Astrocyte of the hippocampus (primary cell): ENCODE results near the gene COLGALT1.

ENCODE experiments used
- DNase-seq: peaks from one replicate; pipeline ENCODE4 v3.0.0; 2011; ENCODE audit warnings: low read depth, low spot score

COLGALT1 gene

DNA sequence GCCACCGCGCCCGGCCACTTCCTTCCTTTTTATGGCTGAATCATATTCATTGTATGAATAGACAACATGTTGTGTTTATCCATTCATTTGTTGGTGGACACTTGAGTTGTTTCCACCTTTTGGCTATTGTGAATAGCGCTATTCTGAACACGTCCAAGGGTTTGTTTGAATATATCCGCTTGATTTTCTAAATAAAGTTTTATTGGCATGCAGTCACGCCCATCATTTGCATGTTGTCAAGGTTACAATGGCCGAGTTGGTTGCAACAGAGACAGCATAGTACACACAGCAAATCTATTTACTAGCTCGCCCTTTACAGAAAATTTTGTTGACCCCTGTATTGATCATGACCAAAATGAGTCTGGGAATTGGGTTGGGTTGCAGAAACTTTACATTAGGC is 43.5 kb downstream of the COLGALT1 start:
- no peak for DNase-seq

DNA sequence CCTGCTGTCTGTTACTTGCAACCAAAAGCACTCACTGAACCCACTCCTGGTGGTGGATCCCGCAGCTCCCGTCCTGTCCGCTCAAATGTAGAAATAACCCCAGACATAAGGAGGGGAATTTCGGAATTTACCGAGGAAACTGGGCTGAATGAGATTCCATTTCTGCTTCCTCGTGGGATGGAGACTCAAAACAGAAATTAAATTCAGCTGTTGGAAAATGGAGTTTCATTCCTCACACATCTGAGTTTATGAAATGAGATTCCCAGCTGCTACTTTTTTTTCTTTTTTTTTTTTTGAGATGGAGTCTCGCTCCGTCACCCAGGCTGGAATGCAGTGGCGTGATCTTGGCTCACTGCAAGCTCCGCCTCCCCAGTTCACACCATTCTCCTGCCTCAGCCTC is 44.3 kb downstream of the COLGALT1 start:
- no peak for DNase-seq

DNA sequence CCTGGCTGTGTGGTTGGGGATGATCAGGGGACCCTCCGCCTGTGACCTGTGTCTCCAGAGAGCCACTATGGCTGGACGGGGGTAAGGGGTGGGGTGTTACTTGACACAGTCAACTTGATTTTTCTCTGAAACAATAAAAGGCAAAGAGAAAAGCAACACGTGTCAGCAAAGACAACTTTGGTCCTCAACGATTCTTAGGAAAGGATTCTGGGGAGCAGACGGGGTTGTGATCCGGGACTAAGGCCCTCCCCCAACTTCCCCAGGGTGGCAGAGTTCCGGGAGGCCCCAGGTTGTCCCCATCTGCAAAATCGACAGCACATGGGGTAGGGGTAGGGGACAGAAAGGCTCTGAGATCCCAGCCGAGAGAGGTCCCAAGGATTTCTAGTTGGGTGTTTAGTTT is 46.2 kb downstream of the COLGALT1 start:
- no peak for DNase-seq

DNA sequence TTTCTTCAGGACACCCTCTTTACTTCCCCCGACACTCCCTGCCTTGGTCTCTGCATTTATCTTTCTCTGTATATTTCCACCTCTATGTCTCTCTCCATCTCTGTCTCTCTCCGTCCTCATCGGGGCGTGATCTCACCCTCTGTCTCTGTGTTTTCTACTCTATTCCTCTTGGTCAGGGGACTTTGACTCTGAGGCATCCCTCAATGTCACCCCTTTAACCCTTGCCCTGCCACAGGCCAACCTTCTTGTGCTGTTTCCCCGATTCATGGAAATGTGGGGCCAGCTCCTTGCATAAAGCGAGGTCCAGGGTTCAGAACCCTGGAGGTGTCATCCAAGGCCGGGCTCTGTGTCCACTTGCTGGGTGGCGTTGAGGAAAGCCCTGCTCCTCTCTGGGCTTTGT is 46.8 kb downstream of the COLGALT1 start:
- DNase-seq = no peak

DNA sequence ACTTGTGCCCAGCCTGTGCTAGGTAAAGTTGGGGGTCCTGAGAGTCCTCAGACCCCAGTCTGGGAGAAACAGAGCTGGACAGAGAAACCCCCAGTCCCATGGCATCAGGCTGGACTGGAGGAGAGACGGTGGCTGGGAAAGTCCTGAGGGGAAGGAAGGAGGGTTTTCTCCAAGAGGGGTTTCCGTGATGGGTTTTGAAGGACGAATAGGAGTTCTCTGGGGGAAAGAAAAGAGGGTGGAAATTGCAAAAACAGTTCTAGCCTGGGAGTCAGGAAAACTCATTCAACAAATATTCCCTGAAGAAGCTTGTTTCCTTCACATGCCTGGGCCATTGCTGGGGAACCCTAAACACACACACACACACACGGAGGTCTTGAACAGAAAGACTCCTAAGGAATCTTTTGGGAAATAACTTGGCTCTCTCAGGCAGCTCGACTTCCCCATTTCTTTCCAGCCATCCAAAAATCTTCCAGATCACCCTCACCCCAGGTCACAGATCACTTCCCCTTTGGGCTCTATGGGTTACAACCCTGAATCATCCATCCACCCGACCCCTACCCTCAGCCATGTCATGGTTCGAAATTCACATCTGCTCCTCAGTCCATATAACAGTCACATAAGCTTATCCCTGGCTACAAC is 47.5 kb downstream of the COLGALT1 start:
- DNase-seq = no peak

DNA sequence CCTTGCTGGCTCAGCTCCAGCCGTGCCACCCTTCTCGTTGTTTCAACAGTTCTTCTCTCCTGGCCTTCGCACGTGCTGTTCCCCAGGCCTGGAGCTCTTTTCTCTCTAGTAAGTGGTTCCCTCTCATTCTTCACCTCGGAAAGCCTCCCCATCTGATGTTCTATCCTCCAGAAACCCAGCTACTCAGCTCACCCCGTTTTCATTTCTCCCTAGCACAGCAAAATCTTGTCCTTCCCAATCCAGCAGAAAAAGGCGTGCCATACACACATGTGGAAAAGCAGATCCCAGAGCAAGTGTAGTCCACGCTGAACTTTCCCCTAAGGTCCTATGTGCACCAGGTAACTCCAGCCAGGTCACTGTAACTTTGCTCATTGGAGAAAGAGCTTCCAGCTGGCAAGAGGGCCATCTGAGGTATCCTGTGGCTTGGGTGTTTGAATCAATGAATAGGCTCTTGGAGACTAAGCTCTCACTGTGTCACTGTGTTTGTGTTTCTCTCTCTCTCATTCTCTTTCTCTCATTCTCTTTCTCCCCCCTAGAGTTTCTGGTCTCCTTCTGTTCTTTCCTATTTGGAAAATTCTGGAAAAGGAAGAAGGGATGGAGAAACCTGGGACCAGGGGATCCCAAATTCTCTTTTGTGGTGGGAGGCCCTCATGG is 49.0 kb downstream of the COLGALT1 start:
- DNase-seq = no peak

DNA sequence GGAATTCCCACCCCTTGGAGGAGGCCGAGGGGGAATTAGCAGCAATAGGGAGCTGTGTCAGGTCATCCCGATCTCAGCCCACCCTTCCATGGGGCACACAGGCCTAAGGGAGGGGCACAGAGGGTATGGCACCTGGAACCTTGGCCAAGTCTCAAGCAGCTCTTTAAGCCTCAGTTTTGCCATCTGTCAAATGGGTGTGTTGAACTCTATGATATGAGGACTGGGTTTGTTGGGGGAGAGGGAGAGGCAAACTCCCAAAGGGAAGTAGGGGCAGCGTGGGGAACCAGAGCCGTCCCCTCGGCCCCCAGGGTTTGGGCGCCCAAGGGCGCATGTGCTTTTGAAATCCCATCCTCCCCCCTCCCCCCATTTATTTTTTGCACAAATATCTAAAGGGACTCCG is 49.7 kb downstream of the COLGALT1 start:
- DNase-seq = no peak

DNA sequence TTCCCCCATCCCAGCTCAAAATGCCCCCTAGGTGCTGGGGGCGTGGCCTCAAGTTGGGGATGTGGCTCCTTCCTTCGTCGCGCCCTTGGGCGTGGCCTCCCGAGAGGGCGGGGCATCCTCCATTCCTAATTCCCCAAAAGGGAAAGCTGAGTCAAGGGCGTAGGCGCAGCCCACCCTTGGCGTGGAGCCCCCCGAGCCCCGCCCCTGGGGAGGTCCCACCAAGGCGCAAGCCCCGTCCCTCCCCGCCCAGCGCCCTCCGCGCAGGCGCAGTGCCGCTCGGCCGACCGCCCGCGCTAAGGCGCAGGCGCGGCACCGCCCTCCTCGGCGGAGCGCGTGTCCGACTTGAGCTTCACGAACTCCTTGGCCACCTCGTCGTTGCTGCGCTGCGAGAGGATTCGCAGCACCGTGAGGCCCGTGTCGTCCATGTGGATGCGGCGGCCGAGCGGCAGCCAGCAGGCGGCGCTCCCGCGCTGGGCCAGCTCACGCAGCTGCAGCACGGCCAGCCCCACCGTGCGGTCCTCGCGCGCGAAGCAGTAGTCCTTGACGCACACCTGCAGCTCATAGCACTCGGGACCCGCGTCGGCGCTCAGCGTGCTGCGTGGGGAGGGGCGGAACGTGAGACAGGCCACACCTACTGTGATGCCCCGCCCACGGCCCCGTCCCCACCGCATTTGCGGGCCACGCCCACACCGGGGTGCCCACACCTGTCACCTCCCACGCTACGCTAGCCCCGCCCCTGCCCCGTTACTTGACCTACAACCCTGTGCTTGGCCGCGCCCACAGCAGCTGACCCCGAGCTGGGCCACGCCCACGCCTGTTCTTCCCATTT is 50.5 kb downstream of the COLGALT1 start:
- DNase-seq = peak; percentile 89

DNA sequence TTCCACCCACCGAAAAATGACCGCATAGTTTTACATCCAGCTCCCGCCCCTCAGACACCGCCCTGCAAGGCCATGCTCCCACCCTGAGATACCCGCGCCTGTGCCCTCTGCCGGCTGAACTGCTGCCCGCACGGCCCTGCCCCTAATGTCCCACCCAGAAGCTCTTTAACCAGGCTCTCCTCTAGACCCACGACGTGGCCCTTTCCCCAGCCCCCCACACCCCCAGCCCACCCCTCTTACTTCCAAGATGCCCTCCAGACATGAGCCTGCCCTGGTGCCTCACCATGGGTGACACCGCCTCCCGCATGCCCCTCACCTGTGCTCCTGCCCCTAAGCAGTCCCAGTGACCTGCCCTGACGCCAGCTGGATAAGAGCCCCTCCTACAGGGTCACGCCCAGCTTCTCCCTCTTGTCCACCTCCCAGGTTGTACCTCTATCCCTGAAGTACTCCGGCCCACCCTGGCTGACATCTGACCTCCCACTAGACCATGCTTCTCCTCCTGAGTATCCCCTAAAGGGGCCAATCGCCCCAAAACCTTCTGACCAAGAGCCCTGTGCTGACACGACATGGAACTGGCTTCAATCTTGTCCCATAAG is 51.2 kb downstream of the COLGALT1 start:
- no peak for DNase-seq

DNA sequence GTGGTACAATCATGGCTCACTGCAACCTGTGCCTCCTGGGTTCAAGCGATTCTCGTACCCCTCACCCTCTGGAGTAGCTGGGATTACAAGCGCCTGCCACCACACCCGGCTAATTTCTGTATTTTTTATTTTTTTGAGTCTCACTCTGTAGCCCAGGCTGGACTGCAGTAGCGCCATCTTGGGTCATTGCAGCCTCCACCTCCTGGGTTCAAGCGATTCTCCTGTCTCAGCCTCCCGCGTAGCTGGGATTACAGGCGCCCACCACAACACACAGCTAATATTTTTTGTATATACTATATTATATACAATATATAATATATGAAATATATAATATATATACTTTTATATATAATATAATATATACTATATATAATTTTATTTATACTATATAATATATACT is 52.5 kb downstream of the COLGALT1 start:
- no peak for DNase-seq

DNA sequence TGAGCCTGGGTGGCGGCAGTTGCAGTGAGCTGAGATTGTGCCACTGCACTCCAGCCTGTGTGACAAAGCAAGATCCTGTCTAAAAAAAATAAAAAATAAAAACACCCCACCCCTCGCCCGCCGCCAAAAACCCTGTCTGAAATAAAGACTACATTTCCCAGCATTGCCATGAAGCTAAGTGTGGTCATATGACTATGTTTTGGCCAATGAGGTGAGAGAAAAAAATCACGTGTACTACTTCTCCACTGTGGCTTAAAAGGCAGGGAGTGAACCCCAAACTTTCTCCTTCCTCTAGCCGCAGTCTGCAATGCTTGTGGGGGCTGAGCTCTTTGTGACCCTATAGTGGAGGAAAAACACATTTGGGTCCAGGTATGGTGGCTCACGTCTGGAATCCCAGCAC is 54.9 kb downstream of the COLGALT1 start:
- peak; percentile 12 for DNase-seq

DNA sequence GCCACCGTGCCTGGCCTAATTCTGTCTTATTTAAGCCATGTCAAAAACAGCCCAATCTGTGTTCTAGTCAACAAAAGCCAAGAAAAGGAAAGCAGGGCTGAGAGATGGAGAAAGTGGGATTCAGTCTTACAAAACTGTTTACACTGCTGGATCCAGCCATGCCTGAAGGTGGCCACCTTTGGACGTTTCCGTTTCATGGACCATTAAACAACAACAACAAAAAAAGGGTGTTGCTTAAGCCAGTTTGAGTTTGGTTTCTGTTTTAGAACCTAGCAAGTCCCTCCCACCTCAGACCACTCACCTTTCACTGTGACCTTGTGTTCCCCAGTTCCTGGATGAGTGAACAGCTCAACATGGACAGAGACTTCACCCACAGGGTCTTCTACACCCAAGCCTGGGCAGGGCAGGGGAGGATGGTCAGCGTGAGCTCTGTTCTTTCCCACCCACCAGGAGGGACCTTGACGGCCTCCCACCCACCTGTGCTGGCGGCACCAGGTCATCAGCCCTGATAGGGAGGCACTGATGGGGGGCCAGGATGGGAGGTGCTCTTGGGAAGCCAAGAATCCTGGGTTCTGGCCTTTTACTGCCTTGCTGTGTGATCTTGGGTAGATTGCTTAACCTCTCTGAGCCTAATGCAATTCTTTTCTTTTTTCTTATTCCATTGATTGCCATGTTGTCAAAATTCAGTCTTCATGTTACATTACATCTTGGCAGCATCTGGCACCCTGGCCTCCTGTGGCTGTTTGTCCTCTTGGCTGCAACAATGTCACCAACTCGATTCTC is 56.2 kb downstream of the COLGALT1 start:
- DNase-seq = no peak

DNA sequence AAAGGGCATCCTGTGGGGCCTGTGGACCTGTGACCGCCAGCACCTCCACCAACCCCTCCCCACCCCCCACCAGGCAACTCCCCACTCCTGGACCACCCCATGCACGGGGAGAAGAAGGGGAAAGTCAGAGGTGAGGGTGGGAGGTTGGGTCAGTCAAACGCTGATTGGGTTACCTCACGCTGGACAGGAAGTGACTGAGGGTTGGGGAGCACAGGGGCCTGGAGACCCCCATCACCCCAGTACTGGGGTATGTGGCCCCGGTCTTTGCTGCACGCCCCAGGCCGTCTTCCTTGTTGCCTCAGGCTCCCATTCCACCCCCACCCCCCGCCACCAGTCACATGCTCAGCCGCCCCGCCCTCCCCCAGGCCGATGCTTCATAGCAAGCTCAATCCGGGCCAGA is 59.0 kb downstream of the COLGALT1 start:
- DNase-seq = no peak

DNA sequence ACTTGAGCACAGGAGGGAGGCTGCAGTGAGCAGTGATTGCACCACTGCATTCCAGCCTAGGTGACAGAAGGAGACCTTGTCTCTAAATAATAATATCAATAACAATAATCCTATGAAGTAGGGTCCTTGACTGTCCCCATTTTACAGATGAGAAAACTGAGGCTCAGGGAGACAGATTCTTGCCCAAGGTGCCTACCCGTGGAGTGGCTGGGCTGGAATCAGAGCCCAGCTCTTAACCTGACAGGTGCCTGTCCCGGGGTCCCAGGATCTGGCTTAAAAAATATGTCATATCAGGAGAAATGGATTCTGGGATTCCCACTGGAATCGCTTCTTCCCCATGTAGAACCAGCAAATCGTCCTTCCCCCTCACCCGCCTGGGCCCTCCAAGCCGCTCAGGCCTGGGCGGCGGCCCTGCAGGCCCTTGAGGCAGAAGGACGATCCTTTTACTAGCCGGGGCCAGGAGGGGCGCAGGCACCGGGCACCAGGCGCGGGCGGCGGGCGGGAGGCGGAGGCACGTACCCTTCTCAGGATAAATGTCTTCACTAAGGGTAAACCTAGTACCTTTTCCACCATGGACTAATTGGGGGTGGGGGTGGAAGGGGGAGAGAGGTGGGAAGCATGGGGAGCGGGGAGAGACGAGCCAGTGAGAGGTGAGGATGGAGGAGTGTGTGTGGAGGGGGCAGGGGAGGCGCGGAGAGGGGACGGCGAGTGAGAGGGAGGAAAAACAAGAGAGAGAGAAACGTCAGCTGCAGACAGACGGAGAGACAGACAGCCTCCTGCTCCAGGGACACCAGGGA is 60.6 kb downstream of the COLGALT1 start:
- DNase-seq = peak; percentile 8

DNA sequence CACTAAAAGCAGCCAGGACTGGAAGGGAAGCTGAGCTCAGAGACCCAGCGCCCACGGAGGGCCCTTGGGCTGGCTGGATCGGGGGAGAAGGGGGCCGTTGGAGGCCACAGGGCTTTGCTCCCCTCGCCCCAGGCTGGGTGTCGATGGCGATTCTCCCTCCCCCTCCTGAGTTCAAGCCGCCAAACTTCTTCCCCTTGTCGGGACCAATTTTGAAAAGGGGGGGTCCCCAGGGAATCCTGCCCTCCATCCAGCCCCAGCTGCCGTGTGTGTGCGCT is 61.2 kb downstream of the COLGALT1 start:
- DNase-seq = no peak

DNA sequence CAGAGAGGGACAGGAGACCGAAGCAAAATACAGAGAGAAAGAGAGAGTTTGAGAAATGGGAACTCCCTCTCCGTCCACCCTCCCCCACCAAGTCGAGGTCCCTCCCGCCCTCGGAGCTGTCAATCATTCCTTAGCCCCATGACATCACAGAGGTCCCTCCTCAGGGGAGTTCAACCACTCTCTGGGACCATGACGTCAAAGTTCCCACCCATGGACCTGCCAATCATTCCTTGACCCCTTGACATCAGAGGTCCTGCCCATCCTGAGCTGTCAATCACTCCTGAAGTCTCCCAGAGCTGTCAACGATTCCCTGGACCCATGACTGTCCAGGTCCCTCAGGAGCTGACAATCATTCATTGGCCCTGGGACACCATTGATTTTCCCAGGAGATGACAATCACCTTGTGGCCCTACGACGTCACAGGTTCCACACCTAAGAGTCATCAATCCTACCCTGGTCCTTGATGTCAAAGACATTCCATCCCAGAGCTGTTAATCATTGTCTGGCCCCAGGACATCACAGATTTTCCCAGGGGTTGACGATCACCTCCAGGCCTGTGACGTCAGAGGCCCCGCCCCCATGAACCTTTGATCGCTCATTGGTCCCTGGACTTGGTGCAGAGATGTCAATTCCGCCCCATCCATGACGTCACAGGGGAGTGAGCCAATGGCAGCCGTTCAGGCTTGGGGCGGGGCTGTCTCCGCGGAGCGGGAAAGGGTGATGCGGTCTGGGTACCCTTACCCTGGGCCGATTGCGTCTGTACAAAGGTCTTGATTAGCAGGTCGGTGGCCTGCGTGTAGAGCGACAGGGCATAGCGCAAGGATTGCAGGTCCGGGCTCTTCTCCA is 61.7 kb downstream of the COLGALT1 start:
- DNase-seq = peak; percentile 7

DNA sequence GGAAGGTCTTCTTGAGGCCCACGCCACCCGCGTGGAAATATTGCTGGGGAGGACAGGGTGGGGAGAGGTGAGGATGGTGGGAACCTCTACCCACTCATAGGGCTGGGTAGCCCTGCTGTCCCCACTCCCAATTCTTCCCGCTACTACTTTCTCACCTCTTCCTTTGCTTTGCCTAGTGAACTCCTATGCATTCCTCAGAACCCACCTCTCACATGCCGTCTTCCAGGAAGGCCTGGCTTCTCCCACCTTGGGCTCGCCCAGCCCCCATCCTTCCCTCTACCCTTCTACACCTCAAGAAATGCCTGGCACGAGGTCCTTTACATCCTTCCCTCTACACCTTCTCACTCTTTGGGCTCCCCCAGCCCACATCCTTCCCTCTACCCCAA is 62.4 kb downstream of the COLGALT1 start:
- DNase-seq = no peak

DNA sequence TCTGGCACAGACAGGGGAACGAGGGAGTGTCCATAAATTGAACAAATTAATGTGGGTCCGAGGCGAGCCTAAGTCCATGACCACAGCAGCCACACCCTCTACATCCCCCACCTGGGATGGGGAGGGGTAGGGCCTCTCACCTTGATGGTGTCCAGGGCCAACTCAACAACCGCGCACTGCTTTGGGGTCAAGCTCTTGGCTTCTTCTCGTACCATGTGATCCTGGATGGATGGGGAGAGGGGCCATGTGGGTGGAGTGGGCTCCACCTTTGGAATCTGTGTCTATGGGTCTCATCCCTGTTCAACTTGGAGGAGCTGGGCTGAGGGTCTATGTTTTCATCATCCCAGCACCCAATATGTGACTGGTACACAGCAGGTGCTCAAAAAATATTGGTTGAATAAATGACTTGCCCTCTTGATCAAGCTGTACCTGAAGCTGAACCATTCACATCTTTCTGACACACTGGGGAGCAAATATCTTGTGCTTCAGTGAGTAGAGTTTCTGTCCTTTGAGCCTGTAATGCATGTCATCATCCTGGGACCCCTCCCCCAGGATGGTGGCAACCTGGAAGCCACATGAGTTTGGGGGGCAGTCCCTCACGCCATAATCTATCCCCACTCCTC is 62.9 kb downstream of the COLGALT1 start:
- DNase-seq = no peak

DNA sequence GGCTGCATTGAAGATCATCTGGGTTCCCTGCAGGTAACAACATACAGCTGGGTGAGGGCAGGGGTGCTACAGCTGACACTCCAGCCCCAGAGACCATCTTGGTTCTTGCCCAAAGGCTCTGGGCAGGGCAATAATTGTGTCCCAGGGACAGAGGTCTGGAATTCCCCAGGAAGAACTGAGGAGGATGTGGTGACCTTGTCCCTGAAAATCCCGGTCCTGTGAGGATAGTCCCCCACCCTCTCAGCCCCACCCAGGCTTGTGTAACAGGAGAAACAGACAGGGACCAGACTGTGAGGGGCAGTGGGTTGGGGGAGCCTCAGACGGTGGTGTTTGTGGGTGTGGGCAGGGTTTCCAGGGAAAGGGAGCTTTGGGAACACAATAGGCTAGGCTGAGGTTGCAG is 63.5 kb downstream of the COLGALT1 start:
- no peak for DNase-seq

DNA sequence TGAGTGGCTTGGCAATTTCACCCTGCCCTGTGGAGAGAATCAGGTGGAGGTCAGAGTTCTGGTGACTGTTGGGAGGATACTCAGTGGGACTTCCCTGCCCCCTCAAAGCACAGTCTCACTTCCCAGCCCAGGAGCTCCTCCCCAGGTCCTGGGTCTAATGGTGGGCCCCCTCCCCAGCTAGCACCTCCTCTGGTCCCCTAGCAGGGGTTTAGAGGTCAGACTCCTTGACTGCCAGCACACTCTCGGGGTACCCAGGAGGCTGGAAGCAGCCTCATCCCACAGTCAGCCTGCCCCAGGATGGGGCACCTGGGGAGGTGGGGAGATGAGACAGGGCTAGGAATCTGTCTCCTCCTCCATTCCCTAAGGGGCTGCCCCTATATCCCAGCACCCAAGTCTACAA is 65.2 kb downstream of the COLGALT1 start:
- no peak for DNase-seq
